Left lung (tissue), 10 donors: ENCODE results near the gene RFTN1. TPM values are rescaled to one million over a fixed set of nuclear protein-coding genes. Genes with fewer than 3 reads are reported as not detected.

Source experiments
- ATAC-seq: fragments of 200-7000 bp; cut with Tn5 transposase; one replicate; pipeline ENCODE4 v1.9.1; 2020; ENCODE audit warnings: moderate library complexity
- DNase-seq, 4 donors: peaks; one replicate each; pipeline ENCODE4 v3.0.0-alpha.2; 2013 to 2020
- H3K27ac ChIP-seq, 2 donors: fragments of 200-600 bp; sonication (generic) in 1 of 2; one replicate each; pipeline versions ENCODE4 v1.5.0 to v1.8.0; 2020 to 2021
- H3K27me3 ChIP-seq, 2 donors: fragments of 200-600 bp; sonication (generic) in 1 of 2; one replicate each; pipeline versions ENCODE4 v1.5.0 to v1.8.0; 2020 to 2021
- H3K36me3 ChIP-seq, 2 donors: fragments of 200-600 bp; sonication (generic) in 1 of 2; one replicate each; pipeline versions ENCODE4 v1.5.0 to v1.8.0; 2020 to 2021
- H3K4me1 ChIP-seq, 2 donors: fragments of 200-600 bp; one replicate each; pipeline ENCODE4 v1.8.0; 2021
- H3K4me3 ChIP-seq, 2 donors: fragments of 200-600 bp; sonication (generic) in 1 of 2; one replicate each; pipeline versions ENCODE4 v1.5.0 to v1.8.0; 2020 to 2021; ENCODE audit warnings: mild to moderate bottlenecking in 1 of 2
- H3K9me3 ChIP-seq, 2 donors: fragments of 200-600 bp; sonication (generic) in 1 of 2; one replicate each; pipeline versions ENCODE4 v1.5.0 to v1.8.0; 2020 to 2021
- intact Hi-C, 2 donors: fragments of 100-400 bp; cut with DNase I; formaldehyde crosslinking; loops; one replicate each; pipeline versions ENCODE4 v1.11.2 to v1.14.2; 2022
- polyA plus RNA-seq, 6 donors: library from polyadenylated mRNA; unstranded; fragments of 120-200 nt; gene quantifications; one replicate each; pipeline ENCODE4 v1.2.1, GENCODE V29; 2013; ENCODE audit not compliant: insufficient read length in 6 of 6
- total RNA-seq, 2 donors: library from RNA; stranded (reverse); fragmentation: NEBNext Ultra II Directional; extraction: Animal tissue kit (Norgen Biotek cat#: 25700); gene quantifications; one replicate each; pipeline ENCODE4 v1.2.1, GENCODE V29; 2021
- TF ChIP-seq, protein P1 (sequence below), 2 donors: fragments of 200-600 bp; sonication (generic) in 1 of 2; IDR thresholded peaks; one replicate each; pipeline versions ENCODE4 v1.5.0 to v1.8.0; 2021; ENCODE audit warnings: antibody characterized with exemption in 2 of 2
- donor health status: DM: no; HTN: yes; CAD: no.
- donor health status: DM: no; HTN: no; CAD: no.

Gene RFTN1
- total and polyA plus RNA-seq, 8 donors: 47.2 to 85.1 (median 67.6) TPM

- DNase-seq (peak in 1 of 4 donors; percentile 66), ATAC-seq (peak; percentile 81)
- Histone ChIP-seq H3K36me3 (peaks cover 0 to 10% of the 10 kb centered on the region in 2 donors), H3K4me1 (peaks cover 9 to 15% of the 10 kb centered on the region in 2 donors), H3K9me3 (no peaks in the 10 kb centered on the region), H3K27ac (peak overlapping the region; percentile 55 to 74), H3K4me3 (no peak overlapping the region), H3K27me3 (no peaks in the 10 kb centered on the region)
- TF ChIP-seq, protein P1, sequence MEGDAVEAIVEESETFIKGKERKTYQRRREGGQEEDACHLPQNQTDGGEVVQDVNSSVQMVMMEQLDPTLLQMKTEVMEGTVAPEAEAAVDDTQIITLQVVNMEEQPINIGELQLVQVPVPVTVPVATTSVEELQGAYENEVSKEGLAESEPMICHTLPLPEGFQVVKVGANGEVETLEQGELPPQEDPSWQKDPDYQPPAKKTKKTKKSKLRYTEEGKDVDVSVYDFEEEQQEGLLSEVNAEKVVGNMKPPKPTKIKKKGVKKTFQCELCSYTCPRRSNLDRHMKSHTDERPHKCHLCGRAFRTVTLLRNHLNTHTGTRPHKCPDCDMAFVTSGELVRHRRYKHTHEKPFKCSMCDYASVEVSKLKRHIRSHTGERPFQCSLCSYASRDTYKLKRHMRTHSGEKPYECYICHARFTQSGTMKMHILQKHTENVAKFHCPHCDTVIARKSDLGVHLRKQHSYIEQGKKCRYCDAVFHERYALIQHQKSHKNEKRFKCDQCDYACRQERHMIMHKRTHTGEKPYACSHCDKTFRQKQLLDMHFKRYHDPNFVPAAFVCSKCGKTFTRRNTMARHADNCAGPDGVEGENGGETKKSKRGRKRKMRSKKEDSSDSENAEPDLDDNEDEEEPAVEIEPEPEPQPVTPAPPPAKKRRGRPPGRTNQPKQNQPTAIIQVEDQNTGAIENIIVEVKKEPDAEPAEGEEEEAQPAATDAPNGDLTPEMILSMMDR (IDR thresholded peaks at IDR 0.05): no peak
- intact Hi-C loops: no loop called here
Observed at GRCh38 chr3:16427103-16427965, 86.2 kb downstream of the RFTN1 start.

GRCh38 chr3:16426665-16427064 lies 86.8 kb downstream of the RFTN1 start:
- H3K4me3 ChIP-seq: no peak overlapping the region
- H3K27ac ChIP-seq: peak overlapping the region; percentile 55 to 74
- TF ChIP-seq, protein P1 (IDR thresholded peaks at IDR 0.05): no peak
- DNase-seq (no peak), ATAC-seq (no peak)
- peaks cover 0 to 4% of the 10 kb centered on the region in 2 donors for H3K36me3 ChIP-seq
- peaks cover 9 to 15% of the 10 kb centered on the region in 2 donors for H3K4me1 ChIP-seq
- H3K9me3 ChIP-seq: no peaks in the 10 kb centered on the region
- intact Hi-C loops: no loop called here
- no peaks in the 10 kb centered on the region for H3K27me3 ChIP-seq

DNA sequence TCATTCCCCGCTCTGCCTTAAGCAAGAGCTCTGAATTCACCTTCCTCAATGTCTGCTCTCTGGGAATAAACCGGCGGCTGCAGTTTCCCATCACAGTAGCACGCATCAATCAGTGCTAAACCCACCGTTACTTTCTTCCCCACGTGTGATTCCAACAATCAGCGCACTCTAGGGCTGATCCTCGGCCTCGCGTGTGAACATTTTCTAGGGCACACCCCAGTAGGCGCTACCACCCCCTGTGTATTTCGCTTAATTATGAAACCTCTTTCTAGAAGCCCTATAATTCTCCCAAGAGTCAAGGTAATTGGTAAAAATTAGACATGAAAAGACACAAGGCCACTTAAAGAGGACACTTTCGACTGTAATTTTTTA lies 87.5 kb downstream of the RFTN1 start:
- TF ChIP-seq, protein P1 (IDR thresholded peaks at IDR 0.05): no peak
- H3K27me3 ChIP-seq: no peaks in the 10 kb centered on the region
- intact Hi-C loops: no loop called here
- no peak overlapping the region for H3K27ac ChIP-seq
- peaks cover 9 to 15% of the 10 kb centered on the region in 2 donors for H3K4me1 ChIP-seq
- ATAC-seq (no peak), DNase-seq (no peak)
- H3K9me3 ChIP-seq: no peaks in the 10 kb centered on the region
- H3K36me3 ChIP-seq: no peaks in the 10 kb centered on the region
- no peak overlapping the region for H3K4me3 ChIP-seq

GRCh38 chr3:16425398-16426028 lies 88.0 kb downstream of the RFTN1 start:
- intact Hi-C loops: no loop called here
- ATAC-seq: no peak
- H3K9me3 ChIP-seq: no peaks in the 10 kb centered on the region
- H3K4me3 ChIP-seq: no peak overlapping the region
- no peaks in the 10 kb centered on the region for H3K36me3 ChIP-seq
- TF ChIP-seq, protein P1 (IDR thresholded peaks at IDR 0.05): no peak
- DNase-seq: no peak
- no peaks in the 10 kb centered on the region for H3K27me3 ChIP-seq
- no peak overlapping the region for H3K27ac ChIP-seq
- H3K4me1 ChIP-seq: peaks cover 9 to 15% of the 10 kb centered on the region in 2 donors

GRCh38 chr3:16423947-16424673 lies 89.4 kb downstream of the RFTN1 start:
- Histone ChIP-seq H3K27me3 (no peaks in the 10 kb centered on the region), H3K4me1 (peaks cover 0 to 15% of the 10 kb centered on the region in 2 donors), H3K27ac (no peak overlapping the region), H3K9me3 (no peaks in the 10 kb centered on the region), H3K4me3 (no peak overlapping the region), H3K36me3 (no peaks in the 10 kb centered on the region)
- intact Hi-C loops: no loop called here
- DNase-seq (no peak), ATAC-seq (no peak)
- TF ChIP-seq, protein P1 (IDR thresholded peaks at IDR 0.05): no peak
